Measurements from ENCODE around the gene HECA. TPM values are rescaled to one million over a fixed set of nuclear protein-coding genes. Genes with fewer than 3 reads are reported as not detected.

The HECA gene
- total and polyA plus RNA-seq, 10 of the 15 experiments (the other 5 are each of a cell fraction or from before 2014, with no cell fraction given) = 0.52 to 7.2 (median 2.7) TPM

DNA sequence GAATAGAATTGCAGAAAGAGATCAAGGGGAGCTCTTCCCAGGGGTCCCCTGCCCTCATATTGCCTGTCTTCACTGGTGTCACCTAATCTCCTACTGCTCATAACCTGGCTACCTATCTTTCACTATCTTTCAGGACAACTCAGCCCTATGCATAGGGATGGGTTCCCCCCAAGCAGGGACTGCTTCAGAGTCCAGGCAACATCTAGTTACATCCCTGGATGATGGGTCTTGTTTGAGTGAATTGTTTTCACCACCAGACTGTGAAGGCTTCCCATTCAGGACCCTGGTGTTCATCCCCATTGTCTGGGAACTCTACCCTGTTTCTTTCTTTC is 850 bp upstream of the HECA start:
- H3K4me1 ChIP-seq (ENCODE audit: control insufficient read depth, insufficient read depth, low read length) = peaks cover 6% of the 10 kb centered on the region
- H3K4me3 ChIP-seq = no peak overlapping the region
- H3K9ac ChIP-seq (ENCODE audit: control insufficient read depth, insufficient read depth, low read length) = no peak overlapping the region
- ATAC-seq (peak; percentile 5; the same call in 1 of the 3 replicates), DNase-seq (ENCODE audit: low read depth, low spot score) (no peak), FAIRE-seq (no peak)
- intact Hi-C loops (cut with micrococcal nuclease; ENCODE audit: unreplicated experiment) = no loop called here
- 0 out of 2 replicates have a peak overlapping the region, but pooled peaks have one; percentile 21 for H3K4me2 ChIP-seq (ENCODE audit: control insufficient read depth, insufficient read depth)
- H3K79me2 ChIP-seq (ENCODE audit: control insufficient read depth, insufficient read depth, low read length) = no peaks in the 10 kb centered on the region
- TF ChIP-seq FOS (IDR thresholded peaks at IDR 0.05; ENCODE audit: borderline replicate concordance, extremely low read depth, insufficient read length) (no peak), SMAD5 (IDR thresholded peaks at IDR 0.05; ENCODE audit: low read depth) (no peak), BCL11A (IDR thresholded peaks at IDR 0.05; ENCODE audit: low read depth, low read length) (no peak), MYC (IDR thresholded peaks at IDR 0.05; ENCODE audit: insufficient read depth, insufficient read length, insufficient replicate concordance, low read length, severe bottlenecking) (no peak), STAT3 (IDR thresholded peaks at IDR 0.05; ENCODE audit: low read depth, low read length) (no peak), EP300 (IDR thresholded peaks at IDR 0.05; ENCODE audit: borderline replicate concordance in 1 of 2, control insufficient read depth in 1 of 2, low read depth in 2 of 2, low read length in 2 of 2) (no peak), SP1 (IDR thresholded peaks at IDR 0.05; ENCODE audit: low read depth, low read length) (no peak), SMAD1 (IDR thresholded peaks at IDR 0.05; ENCODE audit: low read depth, partially characterized antibody) (no peak), YBX1 (IDR thresholded peaks at IDR 0.05) (no peak)
- TF ChIP-seq, protein P1, sequence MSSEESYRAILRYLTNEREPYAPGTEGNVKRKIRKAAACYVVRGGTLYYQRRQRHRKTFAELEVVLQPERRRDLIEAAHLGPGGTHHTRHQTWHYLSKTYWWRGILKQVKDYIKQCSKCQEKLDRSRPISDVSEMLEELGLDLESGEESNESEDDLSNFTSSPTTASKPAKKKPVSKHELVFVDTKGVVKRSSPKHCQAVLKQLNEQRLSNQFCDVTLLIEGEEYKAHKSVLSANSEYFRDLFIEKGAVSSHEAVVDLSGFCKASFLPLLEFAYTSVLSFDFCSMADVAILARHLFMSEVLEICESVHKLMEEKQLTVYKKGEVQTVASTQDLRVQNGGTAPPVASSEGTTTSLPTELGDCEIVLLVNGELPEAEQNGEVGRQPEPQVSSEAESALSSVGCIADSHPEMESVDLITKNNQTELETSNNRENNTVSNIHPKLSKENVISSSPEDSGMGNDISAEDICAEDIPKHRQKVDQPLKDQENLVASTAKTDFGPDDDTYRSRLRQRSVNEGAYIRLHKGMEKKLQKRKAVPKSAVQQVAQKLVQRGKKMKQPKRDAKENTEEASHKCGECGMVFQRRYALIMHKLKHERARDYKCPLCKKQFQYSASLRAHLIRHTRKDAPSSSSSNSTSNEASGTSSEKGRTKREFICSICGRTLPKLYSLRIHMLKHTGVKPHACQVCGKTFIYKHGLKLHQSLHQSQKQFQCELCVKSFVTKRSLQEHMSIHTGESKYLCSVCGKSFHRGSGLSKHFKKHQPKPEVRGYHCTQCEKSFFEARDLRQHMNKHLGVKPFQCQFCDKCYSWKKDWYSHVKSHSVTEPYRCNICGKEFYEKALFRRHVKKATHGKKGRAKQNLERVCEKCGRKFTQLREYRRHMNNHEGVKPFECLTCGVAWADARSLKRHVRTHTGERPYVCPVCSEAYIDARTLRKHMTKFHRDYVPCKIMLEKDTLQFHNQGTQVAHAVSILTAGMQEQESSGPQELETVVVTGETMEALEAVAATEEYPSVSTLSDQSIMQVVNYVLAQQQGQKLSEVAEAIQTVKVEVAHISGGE (CRISPR knock-in tag; IDR thresholded peaks at IDR 0.05) = no peak
- TF ChIP-seq, protein P2, sequence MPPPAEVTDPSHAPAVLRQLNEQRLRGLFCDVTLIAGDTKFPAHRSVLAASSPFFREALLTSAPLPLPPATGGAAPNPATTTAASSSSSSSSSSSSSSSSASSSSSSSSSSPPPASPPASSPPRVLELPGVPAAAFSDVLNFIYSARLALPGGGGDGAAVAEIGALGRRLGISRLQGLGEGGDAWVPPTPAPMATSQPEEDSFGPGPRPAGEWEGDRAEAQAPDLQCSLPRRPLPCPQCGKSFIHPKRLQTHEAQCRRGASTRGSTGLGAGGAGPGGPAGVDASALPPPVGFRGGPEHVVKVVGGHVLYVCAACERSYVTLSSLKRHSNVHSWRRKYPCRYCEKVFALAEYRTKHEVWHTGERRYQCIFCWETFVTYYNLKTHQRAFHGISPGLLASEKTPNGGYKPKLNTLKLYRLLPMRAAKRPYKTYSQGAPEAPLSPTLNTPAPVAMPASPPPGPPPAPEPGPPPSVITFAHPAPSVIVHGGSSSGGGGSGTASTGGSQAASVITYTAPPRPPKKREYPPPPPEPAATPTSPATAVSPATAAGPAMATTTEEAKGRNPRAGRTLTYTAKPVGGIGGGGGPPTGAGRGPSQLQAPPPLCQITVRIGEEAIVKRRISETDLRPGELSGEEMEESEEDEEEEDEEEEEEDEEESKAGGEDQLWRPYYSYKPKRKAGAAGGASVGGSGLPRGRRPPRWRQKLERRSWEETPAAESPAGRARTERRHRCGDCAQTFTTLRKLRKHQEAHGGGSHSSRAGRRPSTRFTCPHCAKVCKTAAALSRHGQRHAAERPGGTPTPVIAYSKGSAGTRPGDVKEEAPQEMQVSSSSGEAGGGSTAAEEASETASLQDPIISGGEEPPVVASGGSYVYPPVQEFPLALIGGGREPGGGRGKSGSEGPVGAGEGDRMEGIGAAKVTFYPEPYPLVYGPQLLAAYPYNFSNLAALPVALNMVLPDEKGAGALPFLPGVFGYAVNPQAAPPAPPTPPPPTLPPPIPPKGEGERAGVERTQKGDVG (CRISPR knock-in tag; IDR thresholded peaks at IDR 0.05) = no peak
- TF ChIP-seq, protein P3, sequence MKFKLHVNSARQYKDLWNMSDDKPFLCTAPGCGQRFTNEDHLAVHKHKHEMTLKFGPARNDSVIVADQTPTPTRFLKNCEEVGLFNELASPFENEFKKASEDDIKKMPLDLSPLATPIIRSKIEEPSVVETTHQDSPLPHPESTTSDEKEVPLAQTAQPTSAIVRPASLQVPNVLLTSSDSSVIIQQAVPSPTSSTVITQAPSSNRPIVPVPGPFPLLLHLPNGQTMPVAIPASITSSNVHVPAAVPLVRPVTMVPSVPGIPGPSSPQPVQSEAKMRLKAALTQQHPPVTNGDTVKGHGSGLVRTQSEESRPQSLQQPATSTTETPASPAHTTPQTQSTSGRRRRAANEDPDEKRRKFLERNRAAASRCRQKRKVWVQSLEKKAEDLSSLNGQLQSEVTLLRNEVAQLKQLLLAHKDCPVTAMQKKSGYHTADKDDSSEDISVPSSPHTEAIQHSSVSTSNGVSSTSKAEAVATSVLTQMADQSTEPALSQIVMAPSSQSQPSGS (IDR thresholded peaks at IDR 0.05; ENCODE audit: low read length) = no peak
- in situ Hi-C loops (cut with MboI) = no loop called here
- H3K27me3 ChIP-seq (replicated peaks in 1 of 2; ENCODE audit: control insufficient read depth in 2 of 2, insufficient read depth in 2 of 2, low read length in 1 of 2) = no peaks in the 10 kb centered on the region
- H3K9me3 ChIP-seq (replicated peaks; ENCODE audit: control insufficient read depth, insufficient read depth, low read length) = no peaks in the 10 kb centered on the region
- ChIA-PET POLR2A (interaction anchor here (1.1 kb wide), 1 partner anchor 178 kb away, joined by 4 read pairs; no protein-coding TSS in a partner anchor), RAD21 (ENCODE audit: unreplicated experiment) (interaction anchor here (0.7 to 1.6 kb wide), 5 partner anchors 27 to 230 kb away, joined by 3 to 6 read pairs (median 3); no protein-coding TSS in a partner anchor), SMC1A (ENCODE audit: uncharacterized antibody, unreplicated experiment) (interaction anchor here (0.5 to 2.4 kb wide), 8 partner anchors 9 to 318 kb away, joined by 4 to 12 read pairs (median 4); partner anchors contain the start of gene CITED2), CTCF (interaction anchor here (0.6 to 1.9 kb wide), 12 partner anchors 9 to 543 kb away, joined by 3 to 9 read pairs (median 4); no protein-coding TSS in a partner anchor)
- H3K36me3 ChIP-seq (ENCODE audit: control insufficient read depth in 2 of 2, insufficient read depth in 2 of 2, low read length in 1 of 2) = no peaks in the 10 kb centered on the region
- H3K27ac ChIP-seq (ENCODE audit: control insufficient read depth, insufficient read depth) = no peak overlapping the region
- BruUV-seq (replicated peaks) = no TSS peak
- no peak overlapping the region for H2AFZ ChIP-seq (ENCODE audit: control insufficient read depth, low read depth, low read length)
- no peaks in the 10 kb centered on the region for H4K20me1 ChIP-seq (ENCODE audit: control insufficient read depth, insufficient read depth)
